K562 (cell line): ENCODE data around the gene KIAA0513. TPM values are rescaled to one million over a fixed set of nuclear protein-coding genes. Genes with fewer than 3 reads are reported as not detected.
A peak's percentile ranks its signal among the peaks of the same experiment; 100 is the strongest.

ENCODE experiments used
- CBFA2T3 ChIP-seq: fragments of 450-650 bp; IDR thresholded peaks from 2 replicates; pipeline ENCODE4 v1.6.1; 2017
- CBX3 ChIP-seq, 2 experiments: IDR thresholded peaks; 1 replicate in 1 of 2; 2 replicates in 1 of 2; pipeline ENCODE4 v1.6.1; 2012; ENCODE audit warnings: inconsistent platforms in 2 of 2, low read length in 2 of 2, borderline replicate concordance in 1 of 2, control low read depth in 1 of 2
- MEIS2 ChIP-seq: fragments of 450-650 bp; IDR thresholded peaks from 2 replicates; pipeline ENCODE4 v1.6.1; 2014; ENCODE audit warnings: mild to moderate bottlenecking; ENCODE audit not compliant: partially characterized antibody
- NCOR1 ChIP-seq: fragments of 450-650 bp; IDR thresholded peaks from 2 replicates; pipeline ENCODE4 v1.6.1; 2016; ENCODE audit warnings: mild to moderate bottlenecking, moderate library complexity
- PHB ChIP-seq: fragments of 250-450 bp; sonication (Bioruptor Pico); IDR thresholded peaks from 2 replicates; pipeline ENCODE4 v1.5.0; 2021
- SETDB1 ChIP-seq: IDR thresholded peaks from one replicate; pipeline ENCODE4 v1.6.1; 2012; ENCODE audit warnings: low read length, control low read depth, inconsistent platforms
- SMAD2 ChIP-seq: fragments of 150-350 bp; IDR thresholded peaks from 2 replicates; pipeline ENCODE4 v1.6.1; 2014; ENCODE audit warnings: low read depth, mild to moderate bottlenecking, low read length
- SUPT5H ChIP-seq: fragments of 450-650 bp; IDR thresholded peaks from 2 replicates; pipeline ENCODE4 v1.6.1; 2016
- TCF7L2 ChIP-seq: fragments of 150-350 bp; IDR thresholded peaks from 2 replicates; pipeline ENCODE4 v1.6.1; 2016; ENCODE audit warnings: low read depth, mild to moderate bottlenecking, low read length, moderate library complexity
- ZBED1 ChIP-seq: IDR thresholded peaks from 2 replicates; pipeline ENCODE4 v1.6.1; 2014
- ZFP1 ChIP-seq: fragments of 450-650 bp; formaldehyde crosslinking; IDR thresholded peaks from 2 replicates; pipeline ENCODE4 v1.4.0; 2020; ENCODE audit warnings: mild to moderate bottlenecking, mixed read lengths
- ZNF217 ChIP-seq: sonication (generic); formaldehyde crosslinking; IDR thresholded peaks from 2 replicates; pipeline ENCODE4 v1.8.0; 2022; ENCODE audit warnings: mild to moderate bottlenecking, missing genetic modification reagents
- ZNF384 ChIP-seq: IDR thresholded peaks from 2 replicates; pipeline ENCODE4 v1.6.1; 2012; ENCODE audit warnings: low read depth, low read length, improper control_type of control experiment
- ZNF431 ChIP-seq: sonication (generic); formaldehyde crosslinking; IDR thresholded peaks from 2 replicates; pipeline ENCODE4 v1.8.0; 2022; ENCODE audit warnings: mild to moderate bottlenecking, missing genetic modification reagents
- ZNF507 ChIP-seq: conservative IDR thresholded peaks from 2 replicates; pipeline ENCODE4 v1.6.1; 2017; ENCODE audit warnings: missing genetic modification characterization, missing compliant biosample characterization
- polyA plus RNA-seq, 8 experiments: library from polyadenylated mRNA; depleted of rRNA in 4 of 8; stranded (reverse) in 5 of 8; unstranded in 3 of 8; fragments of >200 nt; fragmentation: Nextera tagmentation in 2 of 8; fragmentation: Illumina TruSeq in 1 of 8; extraction: Ambion mirVana in 2 of 8; extraction: Trizol in 1 of 8; gene quantifications; 2 replicates each; pipeline versions ENCODE4 v1.2.1 to v1.2.3, GENCODE V29; 2011 to 2014; ENCODE audit warnings: inconsistent platforms in 1 of 8, missing spikeins in 1 of 8
- total RNA-seq, 7 experiments: library from RNA; depleted of rRNA in 6 of 7; stranded (reverse); fragments of >200 nt in 6 of 7; fragmentation: Illumina TruSeq in 2 of 7; extraction: Trizol in 2 of 7; gene quantifications; 2 replicates each; pipeline versions ENCODE4 v1.2.1 to v1.2.3, GENCODE V29; 2011 to 2021; ENCODE audit warnings: low replicate concordance in 1 of 7
- TF ChIP-seq, protein P1 (sequence below), 2 experiments: IDR thresholded peaks in 1 of 2; conservative IDR thresholded peaks in 1 of 2; 2 replicates each; pipeline ENCODE4 v1.6.1; 2016; ENCODE audit warnings: low read depth in 2 of 2, mild to moderate bottlenecking in 1 of 2, missing compliant biosample characterization in 1 of 2, missing genetic modification characterization in 1 of 2, moderate library complexity in 1 of 2
- TF ChIP-seq, protein P2 (sequence below): fragments of 250-450 bp; sonication (Bioruptor Pico); IDR thresholded peaks from 2 replicates; pipeline ENCODE4 v1.4.0; 2020; ENCODE audit warnings: mild to moderate bottlenecking
- TF ChIP-seq, protein P3 (sequence below): sonication (generic); formaldehyde crosslinking; IDR thresholded peaks from 2 replicates; pipeline ENCODE4 v1.8.0; 2023; ENCODE audit warnings: missing genetic modification reagents, mild to moderate bottlenecking, borderline replicate concordance
- TF ChIP-seq, protein P4 (sequence below), 2 experiments: fragments of 450-650 bp in 1 of 2; sonication (generic) in 1 of 2; formaldehyde crosslinking; conservative IDR thresholded peaks; 2 replicates each; pipeline versions ENCODE4 v1.4.0 to v1.8.1; 2020 to 2022; ENCODE audit warnings: mild to moderate bottlenecking in 1 of 2, missing genetic modification reagents in 1 of 2

Gene KIAA0513
- total and polyA plus RNA-seq, 9 of the 15 experiments (the other 6 are each of a cell fraction or from before 2014, with no cell fraction given) = 0.18 to 13.7 (median 10.2) TPM

DNA sequence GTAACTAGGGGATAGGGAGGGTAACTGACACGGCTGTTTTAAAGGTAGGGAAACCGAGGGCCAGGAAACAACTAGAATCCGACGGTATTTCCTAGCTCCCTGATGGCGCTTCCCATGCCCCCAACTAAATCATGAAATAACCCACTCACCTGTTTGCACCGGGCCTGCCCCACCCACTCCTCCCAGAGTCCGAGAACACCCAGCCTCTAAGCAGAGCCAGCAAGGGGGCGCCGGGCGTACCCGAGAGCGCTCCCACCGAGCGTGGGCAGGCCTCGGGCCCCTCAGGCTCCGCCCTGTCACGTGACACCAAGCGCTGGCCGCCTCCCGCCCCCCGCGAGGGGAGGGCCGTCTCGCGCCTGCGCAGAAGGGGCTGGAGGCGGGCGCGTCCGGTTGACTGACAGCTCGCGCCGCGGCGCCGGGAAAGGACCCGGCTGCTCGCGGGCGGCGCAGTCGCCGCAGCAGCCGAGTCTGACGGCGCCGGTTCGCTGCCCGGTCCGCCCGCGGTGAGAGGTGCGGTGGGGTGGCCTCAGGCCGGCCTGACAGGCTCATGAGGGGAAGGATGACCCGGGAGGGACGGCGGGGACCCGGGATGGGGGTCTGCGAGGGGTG lies at the start of gene KIAA0513 (continued):
- TF ChIP-seq, protein P1, sequence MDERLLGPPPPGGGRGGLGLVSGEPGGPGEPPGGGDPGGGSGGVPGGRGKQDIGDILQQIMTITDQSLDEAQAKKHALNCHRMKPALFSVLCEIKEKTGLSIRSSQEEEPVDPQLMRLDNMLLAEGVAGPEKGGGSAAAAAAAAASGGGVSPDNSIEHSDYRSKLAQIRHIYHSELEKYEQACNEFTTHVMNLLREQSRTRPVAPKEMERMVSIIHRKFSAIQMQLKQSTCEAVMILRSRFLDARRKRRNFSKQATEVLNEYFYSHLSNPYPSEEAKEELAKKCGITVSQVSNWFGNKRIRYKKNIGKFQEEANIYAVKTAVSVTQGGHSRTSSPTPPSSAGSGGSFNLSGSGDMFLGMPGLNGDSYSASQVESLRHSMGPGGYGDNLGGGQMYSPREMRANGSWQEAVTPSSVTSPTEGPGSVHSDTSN (CRISPR knock-in tag; IDR thresholded peaks at IDR 0.05; ENCODE audit: low read depth) = peak; percentile 94
- TF ChIP-seq, protein P1 (tag; conservative IDR thresholded peaks at IDR 0.05; ENCODE audit: low read depth) = no peak
- TF ChIP-seq PHB (CRISPR knock-in tag) (no peak; the same call in 1 of the 2 replicates), ZNF384 (no peak), CBX3 (IDR thresholded peaks at IDR 0.05; ENCODE audit: borderline replicate concordance in 1 of 2, low read length in 2 of 2) (no peak), ZNF431 (CRISPR knock-in tag) (no peak), ZBED1 (0 out of 2 replicates have a peak, but pooled peaks have one; percentile 40), ZFP1 (CRISPR knock-in tag) (no peak; the same call in 1 of the 2 replicates), SMAD2 (no peak), SUPT5H (peak; percentile 83), ZNF507 (tag) (no peak), ZNF217 (CRISPR knock-in tag) (no peak), TCF7L2 (no peak), CBFA2T3 (no peak), MEIS2 (peak; percentile 95), NCOR1 (no peak), SETDB1 (peak; percentile 52)
- TF ChIP-seq, protein P2, sequence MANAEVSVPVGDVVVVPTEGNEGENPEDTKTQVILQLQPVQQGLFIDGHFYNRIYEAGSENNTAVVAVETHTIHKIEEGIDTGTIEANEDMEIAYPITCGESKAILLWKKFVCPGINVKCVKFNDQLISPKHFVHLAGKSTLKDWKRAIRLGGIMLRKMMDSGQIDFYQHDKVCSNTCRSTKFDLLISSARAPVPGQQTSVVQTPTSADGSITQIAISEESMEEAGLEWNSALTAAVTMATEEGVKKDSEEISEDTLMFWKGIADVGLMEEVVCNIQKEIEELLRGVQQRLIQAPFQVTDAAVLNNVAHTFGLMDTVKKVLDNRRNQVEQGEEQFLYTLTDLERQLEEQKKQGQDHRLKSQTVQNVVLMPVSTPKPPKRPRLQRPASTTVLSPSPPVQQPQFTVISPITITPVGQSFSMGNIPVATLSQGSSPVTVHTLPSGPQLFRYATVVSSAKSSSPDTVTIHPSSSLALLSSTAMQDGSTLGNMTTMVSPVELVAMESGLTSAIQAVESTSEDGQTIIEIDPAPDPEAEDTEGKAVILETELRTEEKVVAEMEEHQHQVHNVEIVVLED = peak; percentile 74
- TF ChIP-seq, protein P3, sequence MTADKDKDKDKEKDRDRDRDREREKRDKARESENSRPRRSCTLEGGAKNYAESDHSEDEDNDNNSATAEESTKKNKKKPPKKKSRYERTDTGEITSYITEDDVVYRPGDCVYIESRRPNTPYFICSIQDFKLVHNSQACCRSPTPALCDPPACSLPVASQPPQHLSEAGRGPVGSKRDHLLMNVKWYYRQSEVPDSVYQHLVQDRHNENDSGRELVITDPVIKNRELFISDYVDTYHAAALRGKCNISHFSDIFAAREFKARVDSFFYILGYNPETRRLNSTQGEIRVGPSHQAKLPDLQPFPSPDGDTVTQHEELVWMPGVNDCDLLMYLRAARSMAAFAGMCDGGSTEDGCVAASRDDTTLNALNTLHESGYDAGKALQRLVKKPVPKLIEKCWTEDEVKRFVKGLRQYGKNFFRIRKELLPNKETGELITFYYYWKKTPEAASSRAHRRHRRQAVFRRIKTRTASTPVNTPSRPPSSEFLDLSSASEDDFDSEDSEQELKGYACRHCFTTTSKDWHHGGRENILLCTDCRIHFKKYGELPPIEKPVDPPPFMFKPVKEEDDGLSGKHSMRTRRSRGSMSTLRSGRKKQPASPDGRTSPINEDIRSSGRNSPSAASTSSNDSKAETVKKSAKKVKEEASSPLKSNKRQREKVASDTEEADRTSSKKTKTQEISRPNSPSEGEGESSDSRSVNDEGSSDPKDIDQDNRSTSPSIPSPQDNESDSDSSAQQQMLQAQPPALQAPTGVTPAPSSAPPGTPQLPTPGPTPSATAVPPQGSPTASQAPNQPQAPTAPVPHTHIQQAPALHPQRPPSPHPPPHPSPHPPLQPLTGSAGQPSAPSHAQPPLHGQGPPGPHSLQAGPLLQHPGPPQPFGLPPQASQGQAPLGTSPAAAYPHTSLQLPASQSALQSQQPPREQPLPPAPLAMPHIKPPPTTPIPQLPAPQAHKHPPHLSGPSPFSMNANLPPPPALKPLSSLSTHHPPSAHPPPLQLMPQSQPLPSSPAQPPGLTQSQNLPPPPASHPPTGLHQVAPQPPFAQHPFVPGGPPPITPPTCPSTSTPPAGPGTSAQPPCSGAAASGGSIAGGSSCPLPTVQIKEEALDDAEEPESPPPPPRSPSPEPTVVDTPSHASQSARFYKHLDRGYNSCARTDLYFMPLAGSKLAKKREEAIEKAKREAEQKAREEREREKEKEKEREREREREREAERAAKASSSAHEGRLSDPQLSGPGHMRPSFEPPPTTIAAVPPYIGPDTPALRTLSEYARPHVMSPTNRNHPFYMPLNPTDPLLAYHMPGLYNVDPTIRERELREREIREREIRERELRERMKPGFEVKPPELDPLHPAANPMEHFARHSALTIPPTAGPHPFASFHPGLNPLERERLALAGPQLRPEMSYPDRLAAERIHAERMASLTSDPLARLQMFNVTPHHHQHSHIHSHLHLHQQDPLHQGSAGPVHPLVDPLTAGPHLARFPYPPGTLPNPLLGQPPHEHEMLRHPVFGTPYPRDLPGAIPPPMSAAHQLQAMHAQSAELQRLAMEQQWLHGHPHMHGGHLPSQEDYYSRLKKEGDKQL (CRISPR knock-in tag) = no peak
- TF ChIP-seq, protein P4, sequence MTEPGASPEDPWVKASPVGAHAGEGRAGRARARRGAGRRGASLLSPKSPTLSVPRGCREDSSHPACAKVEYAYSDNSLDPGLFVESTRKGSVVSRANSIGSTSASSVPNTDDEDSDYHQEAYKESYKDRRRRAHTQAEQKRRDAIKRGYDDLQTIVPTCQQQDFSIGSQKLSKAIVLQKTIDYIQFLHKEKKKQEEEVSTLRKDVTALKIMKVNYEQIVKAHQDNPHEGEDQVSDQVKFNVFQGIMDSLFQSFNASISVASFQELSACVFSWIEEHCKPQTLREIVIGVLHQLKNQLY (CRISPR knock-in tag; conservative IDR thresholded peaks at IDR 0.05) = no peak
